Trophoblast cell (in vitro differentiated cells and primary cell): ENCODE results near the gene GORASP2.
A peak's percentile ranks its signal among the peaks of the same experiment; 100 is the strongest.

ENCODE experiments used
- DNase-seq, 2 donors: peaks; one replicate each; pipeline ENCODE4 v3.0.0-alpha.2; 2016
- H2AFZ ChIP-seq: 2 replicates; pipeline ENCODE4 v1.6.1; 2013; ENCODE audit warnings: low read length, moderate library complexity, mild to moderate bottlenecking; ENCODE audit not compliant: insufficient read depth, poor library complexity
- H2AK5ac ChIP-seq: 2 replicates; pipeline ENCODE4 v1.6.1; 2013; ENCODE audit warnings: mild to moderate bottlenecking, low read length
- H2BK120ac ChIP-seq: 2 replicates; pipeline ENCODE4 v1.6.1; 2013; ENCODE audit warnings: low read length, mild to moderate bottlenecking, moderate library complexity; ENCODE audit not compliant: insufficient read depth, poor library complexity
- H2BK12ac ChIP-seq: 2 replicates; pipeline ENCODE4 v1.6.1; 2013; ENCODE audit warnings: mild to moderate bottlenecking, low read length, moderate library complexity
- H2BK5ac ChIP-seq: 2 replicates; pipeline ENCODE4 v1.6.1; 2013; ENCODE audit warnings: low read length, low read depth, moderate library complexity, mild to moderate bottlenecking; ENCODE audit not compliant: poor library complexity
- H3K14ac ChIP-seq: 2 replicates; pipeline ENCODE4 v1.6.1; 2013; ENCODE audit warnings: mild to moderate bottlenecking, low read length
- H3K18ac ChIP-seq: 2 replicates; pipeline ENCODE4 v1.6.1; 2013; ENCODE audit warnings: mild to moderate bottlenecking, low read length
- H3K23ac ChIP-seq: 2 replicates; pipeline ENCODE4 v1.6.1; 2013; ENCODE audit warnings: low read length
- H3K27ac ChIP-seq: 2 replicates; pipeline ENCODE4 v1.5.1; 2013; ENCODE audit warnings: low read depth, mild to moderate bottlenecking, inconsistent platforms, low read length, moderate library complexity
- H3K27me3 ChIP-seq: 2 replicates; pipeline ENCODE4 v1.6.1; 2013; ENCODE audit warnings: inconsistent platforms, mild to moderate bottlenecking, low read length, moderate library complexity; ENCODE audit not compliant: insufficient read depth
- H3K36me3 ChIP-seq, 2 experiments: 1 replicate in 1 of 2; 2 replicates in 1 of 2; pipeline ENCODE4 v1.6.1; 2013; ENCODE audit warnings: low read length in 2 of 2, mild to moderate bottlenecking in 2 of 2, moderate library complexity in 1 of 2; ENCODE audit not compliant: insufficient read depth in 2 of 2, control insufficient read depth in 1 of 2
- H3K4ac ChIP-seq: 2 replicates; pipeline ENCODE4 v1.6.1; 2013; ENCODE audit warnings: low read depth, mild to moderate bottlenecking, low read length, moderate library complexity
- H3K4me1 ChIP-seq, 2 experiments: 1 replicate in 1 of 2; 2 replicates in 1 of 2; pipeline ENCODE4 v1.6.1; 2013; ENCODE audit warnings: low read length in 2 of 2, mild to moderate bottlenecking in 2 of 2, moderate library complexity in 1 of 2; ENCODE audit not compliant: insufficient read depth in 2 of 2, control insufficient read depth in 1 of 2
- H3K4me2 ChIP-seq: 2 replicates; pipeline ENCODE4 v1.6.1; 2013; ENCODE audit warnings: inconsistent platforms, mild to moderate bottlenecking, low read length, moderate library complexity
- H3K4me3 ChIP-seq: 2 replicates; pipeline ENCODE4 v1.5.1; 2013; ENCODE audit warnings: mild to moderate bottlenecking, low read depth, low read length, inconsistent platforms
- H3K79me1 ChIP-seq: one replicate; pipeline ENCODE4 v1.6.1; 2013; ENCODE audit warnings: low read length
- H3K79me2 ChIP-seq: 2 replicates; pipeline ENCODE4 v1.6.1; 2013; ENCODE audit warnings: low read length, mild to moderate bottlenecking; ENCODE audit not compliant: control insufficient read depth, insufficient read depth, poor library complexity
- H3K9ac ChIP-seq: 2 replicates; pipeline ENCODE4 v1.6.1; 2013; ENCODE audit warnings: mild to moderate bottlenecking, low read length
- H3K9me3 ChIP-seq: 2 replicates; pipeline ENCODE4 v1.6.1; 2013; ENCODE audit warnings: low read depth, mild to moderate bottlenecking, control low read depth, inconsistent platforms, low read length; ENCODE audit not compliant: insufficient read depth
- H4K12ac ChIP-seq: 2 replicates; pipeline ENCODE4 v1.6.1; 2013; ENCODE audit warnings: low read depth, mild to moderate bottlenecking, low read length, moderate library complexity
- H4K8ac ChIP-seq: 2 replicates; pipeline ENCODE4 v1.6.1; 2013; ENCODE audit warnings: low read depth, mild to moderate bottlenecking, low read length, moderate library complexity
- H4K91ac ChIP-seq: one replicate; pipeline ENCODE4 v1.6.1; 2013; ENCODE audit warnings: low read depth, mild to moderate bottlenecking, low read length, moderate library complexity
- WGBS: extraction: QIAGEN DNeasy Blood & Tissue Kit; methylation state at CpG from one replicate; pipeline ENCODE4 v1.1.7; 2013; ENCODE audit warnings: missing lambda C conversion rate; ENCODE audit not compliant: insufficient read length, insufficient coverage; ENCODE audit errors: extremely low coverage; 5-methylcytosine and 5-hydroxymethylcytosine counted together

GORASP2 gene

DNA sequence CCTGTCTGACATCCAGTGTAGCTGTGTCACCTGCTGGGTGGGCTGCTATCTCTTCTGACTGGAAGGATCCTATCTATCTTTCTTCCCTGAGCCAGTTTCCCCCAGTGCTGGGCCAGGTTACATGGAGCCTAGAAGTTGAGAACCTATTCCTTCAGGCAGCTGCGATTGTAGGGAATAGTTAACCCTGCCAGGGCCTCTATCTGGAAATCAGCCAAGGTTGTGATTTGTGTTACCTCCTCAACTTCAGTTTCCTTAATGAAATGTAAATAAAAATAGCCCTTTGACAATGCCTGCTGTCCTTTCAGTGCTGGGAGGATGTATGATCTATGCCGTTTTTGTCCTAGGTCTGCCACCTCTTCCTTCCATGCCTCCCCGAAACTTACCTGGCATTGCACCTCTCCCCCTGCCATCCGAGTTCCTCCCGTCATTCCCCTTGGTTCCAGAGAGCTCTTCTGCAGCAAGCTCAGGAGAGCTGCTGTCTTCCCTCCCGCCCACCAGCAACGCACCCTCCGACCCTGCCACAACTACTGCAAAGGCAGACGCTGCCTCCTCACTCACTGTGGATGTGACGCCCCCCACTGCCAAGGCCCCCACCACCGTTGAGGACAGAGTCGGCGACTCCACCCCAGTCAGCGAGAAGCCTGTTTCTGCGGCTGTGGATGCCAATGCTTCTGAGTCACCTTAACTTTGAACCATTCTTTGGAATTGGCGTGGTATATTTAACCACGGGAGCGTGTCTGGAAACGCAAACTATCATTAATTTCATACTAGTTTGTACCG lies 36.6 kb downstream of the GORASP2 start:
- Histone ChIP-seq H3K27me3 (no peaks in the 10 kb centered on the region), H4K91ac (no peak overlapping the region), H3K79me1 (no peaks in the 10 kb centered on the region), H4K12ac (no peak overlapping the region), H3K4ac (no peak overlapping the region), H3K79me2 (no peaks in the 10 kb centered on the region), H3K4me3 (peak overlapping the region; percentile 23), H2BK120ac (no peak overlapping the region), H2BK12ac (no peak overlapping the region), H2AFZ (no peak overlapping the region), H3K4me2 (no peak overlapping the region), H3K27ac (no peak overlapping the region), H3K9ac (no peak overlapping the region), H3K9me3 (no peaks in the 10 kb centered on the region), H3K23ac (peak overlapping the region; percentile 52), H3K4me1 (no peaks in the 10 kb centered on the region), H3K14ac (no peak overlapping the region), H2BK5ac (no peak overlapping the region), H2AK5ac (no peak overlapping the region), H3K18ac (no peak overlapping the region), H3K36me3 (peaks cover 44 to 65% of the 10 kb centered on the region in 2 experiments), H4K8ac (no peak overlapping the region)
- no CpG with 5 or more reads among the region's 20 CpGs for WGBS
- no peak for DNase-seq

DNA sequence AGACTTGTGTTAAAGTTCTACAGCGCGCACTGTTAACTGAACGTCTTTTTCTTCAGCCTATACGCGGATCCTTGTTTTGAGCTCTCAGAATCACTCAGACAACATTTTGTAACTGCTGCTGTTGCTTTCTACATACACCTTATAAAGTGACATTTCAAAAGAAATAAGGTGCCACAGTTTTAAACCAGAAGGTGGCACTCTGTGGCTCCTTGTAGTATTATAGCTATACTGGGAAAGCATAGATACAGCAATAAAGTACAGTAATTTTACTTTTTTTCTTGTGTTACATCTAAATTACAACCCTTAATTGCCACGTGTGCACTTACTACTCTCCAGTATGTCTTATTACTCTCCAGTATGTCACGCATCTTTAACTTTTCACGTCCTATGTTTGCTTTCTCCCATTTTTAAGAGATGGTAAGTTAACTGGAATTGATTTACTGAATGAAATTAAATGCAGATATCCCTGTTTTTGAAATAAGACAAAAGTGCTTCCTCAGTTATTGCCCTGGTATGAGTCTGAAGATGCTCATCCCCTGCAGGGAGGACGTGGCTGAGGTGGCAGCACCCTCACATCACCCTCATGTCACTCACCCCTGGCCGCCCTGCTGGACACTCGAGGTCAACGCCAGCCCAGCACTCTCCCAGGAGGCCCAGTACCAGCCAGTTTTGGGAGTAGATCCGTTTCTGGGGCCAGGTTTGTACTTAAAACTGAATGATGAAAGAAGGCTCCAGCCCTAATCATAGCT lies 37.8 kb downstream of the GORASP2 start:
- Histone ChIP-seq H3K4me3 (no peak overlapping the region), H3K27me3 (no peaks in the 10 kb centered on the region), H2BK120ac (no peak overlapping the region), H3K79me2 (no peaks in the 10 kb centered on the region), H2BK5ac (no peak overlapping the region), H2AFZ (no peak overlapping the region), H3K4ac (no peak overlapping the region), H3K18ac (no peak overlapping the region), H4K12ac (no peak overlapping the region), H3K36me3 (peaks cover 39 to 55% of the 10 kb centered on the region in 2 experiments), H3K4me2 (no peak overlapping the region), H3K4me1 (no peaks in the 10 kb centered on the region), H3K79me1 (no peaks in the 10 kb centered on the region), H3K27ac (no peak overlapping the region), H4K8ac (no peak overlapping the region), H4K91ac (no peak overlapping the region), H3K9ac (no peak overlapping the region), H2AK5ac (no peak overlapping the region), H2BK12ac (no peak overlapping the region), H3K14ac (no peak overlapping the region), H3K23ac (no peak overlapping the region), H3K9me3 (no peaks in the 10 kb centered on the region)
- peak in 1 of 2 donors; percentile 30 for DNase-seq
- no CpG with 5 or more reads among the region's 13 CpGs for WGBS

DNA sequence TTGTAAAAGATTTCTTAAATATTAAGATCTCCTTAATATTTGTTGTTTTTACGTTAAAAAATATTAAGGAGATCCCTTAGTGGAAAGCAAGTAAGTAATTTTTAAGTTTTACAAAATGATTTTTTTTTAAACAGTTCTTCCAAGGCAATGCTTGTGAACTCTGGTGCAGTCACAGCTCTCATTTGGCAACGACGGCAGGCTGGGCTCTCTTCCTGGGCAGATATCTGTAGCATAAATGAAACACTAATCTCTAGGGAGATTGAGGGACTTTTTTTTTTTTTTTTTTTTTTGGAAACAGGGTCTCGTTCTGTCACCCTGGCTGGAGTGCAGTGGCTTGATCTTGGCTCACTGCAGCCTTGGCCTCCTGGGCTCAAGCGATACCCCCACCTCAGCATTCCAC lies 38.5 kb downstream of the GORASP2 start:
- peaks cover 38 to 53% of the 10 kb centered on the region in 2 experiments for H3K36me3 ChIP-seq
- H2BK120ac ChIP-seq = no peak overlapping the region
- no peak overlapping the region for H3K18ac ChIP-seq
- no peak for DNase-seq
- H3K23ac ChIP-seq = no peak overlapping the region
- H2AFZ ChIP-seq = no peak overlapping the region
- H3K27ac ChIP-seq = no peak overlapping the region
- H3K9ac ChIP-seq = no peak overlapping the region
- H3K4me2 ChIP-seq = no peak overlapping the region
- no peak overlapping the region for H3K4ac ChIP-seq
- no peak overlapping the region for H4K91ac ChIP-seq
- no peaks in the 10 kb centered on the region for H3K79me2 ChIP-seq
- H3K4me3 ChIP-seq = no peak overlapping the region
- no peak overlapping the region for H4K8ac ChIP-seq
- H3K79me1 ChIP-seq = no peaks in the 10 kb centered on the region
- no peak overlapping the region for H3K14ac ChIP-seq
- WGBS = no CpG with 5 or more reads among the region's 5 CpGs
- no peaks in the 10 kb centered on the region for H3K9me3 ChIP-seq
- H2AK5ac ChIP-seq = no peak overlapping the region
- no peak overlapping the region for H4K12ac ChIP-seq
- H2BK5ac ChIP-seq = no peak overlapping the region
- H3K27me3 ChIP-seq = no peaks in the 10 kb centered on the region
- H3K4me1 ChIP-seq = no peaks in the 10 kb centered on the region
- H2BK12ac ChIP-seq = no peak overlapping the region

DNA sequence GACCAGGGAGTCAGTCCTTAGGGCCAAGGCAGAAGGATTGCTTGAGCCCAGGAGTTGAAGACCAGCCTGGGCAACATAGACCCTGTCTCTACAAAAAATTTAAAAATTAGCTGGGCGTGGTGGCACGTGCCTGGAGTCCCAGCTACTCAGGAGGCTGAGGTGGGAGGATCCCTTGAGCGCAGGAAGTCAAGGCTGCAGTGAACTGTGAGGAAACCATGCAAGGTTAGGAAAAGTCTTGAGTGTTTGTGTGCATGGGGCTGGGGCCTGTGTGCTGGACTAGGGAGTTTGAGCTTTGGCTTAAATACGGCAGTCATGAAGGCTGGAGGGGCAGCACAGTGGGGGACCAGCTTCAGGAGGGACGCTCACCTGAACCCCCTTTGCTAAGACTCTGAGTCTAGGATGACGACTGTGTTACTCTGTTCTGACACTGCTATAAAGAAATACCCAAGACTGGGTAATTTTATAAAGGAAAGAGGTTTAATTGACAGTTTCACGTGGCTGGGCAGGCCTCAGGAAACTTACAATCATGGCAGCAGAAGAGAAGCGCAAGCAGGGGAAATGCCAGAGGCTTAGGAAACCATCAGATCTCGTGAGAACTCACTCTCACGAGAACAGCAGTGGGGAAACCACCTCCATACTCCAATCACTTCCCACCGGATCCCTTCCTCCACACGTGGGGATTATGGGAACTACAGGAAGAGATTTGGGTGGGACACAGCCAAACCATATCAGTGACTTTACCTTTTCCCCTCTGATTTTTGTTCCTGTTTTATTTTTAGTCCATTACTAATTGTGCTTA lies 39.4 kb downstream of the GORASP2 start:
- Histone ChIP-seq H2BK12ac (peak overlapping the region; percentile 50), H3K27me3 (no peaks in the 10 kb centered on the region), H3K79me1 (no peaks in the 10 kb centered on the region), H3K4ac (no peak overlapping the region), H3K79me2 (no peaks in the 10 kb centered on the region), H3K4me2 (no peak overlapping the region), H3K9me3 (no peaks in the 10 kb centered on the region), H3K36me3 (peaks cover 35 to 48% of the 10 kb centered on the region in 2 experiments), H3K9ac (no peak overlapping the region), H3K4me3 (no peak overlapping the region), H2BK5ac (no peak overlapping the region), H2AK5ac (no peak overlapping the region), H3K14ac (no peak overlapping the region), H3K4me1 (peaks cover 0 to 2% of the 10 kb centered on the region in 2 experiments), H4K12ac (peak overlapping the region; percentile 15), H3K18ac (no peak overlapping the region), H4K8ac (no peak overlapping the region), H2AFZ (no peak overlapping the region), H3K23ac (no peak overlapping the region), H2BK120ac (no peak overlapping the region), H3K27ac (no peak overlapping the region), H4K91ac (no peak overlapping the region)
- no CpG with 5 or more reads among the region's 12 CpGs for WGBS
- no peak for DNase-seq
